Large intestine (tissue), 3 donors: ENCODE results near the gene OR4F15. TPM values are rescaled to one million over a fixed set of nuclear protein-coding genes. Genes with fewer than 3 reads are reported as not detected.
A peak's percentile ranks its signal among the peaks of the same experiment; 100 is the strongest.

Experiments used
- DNase-seq, 2 donors: peaks; one replicate each; pipeline versions ENCODE4 v3.0.0 to v3.0.0-alpha.2; 2013
- H3K27ac ChIP-seq: one replicate; pipeline ENCODE4 v1.5.1; 2013; ENCODE audit warnings: low read length
- H3K27me3 ChIP-seq: 2 replicates; pipeline ENCODE4 v1.6.1; 2013; ENCODE audit warnings: low read length; ENCODE audit not compliant: control insufficient read depth, insufficient read depth
- H3K36me3 ChIP-seq: 2 replicates; pipeline ENCODE4 v1.6.1; 2013; ENCODE audit warnings: low read length; ENCODE audit not compliant: control insufficient read depth, insufficient read depth
- H3K4me1 ChIP-seq: one replicate; pipeline ENCODE4 v1.6.1; 2013; ENCODE audit warnings: low read length; ENCODE audit not compliant: control insufficient read depth, insufficient read depth
- H3K4me3 ChIP-seq: one replicate; pipeline ENCODE4 v1.5.1; 2013; ENCODE audit warnings: low read length
- H3K9me3 ChIP-seq: one replicate; pipeline ENCODE4 v1.6.1; 2013; ENCODE audit warnings: mild to moderate bottlenecking, low read depth, low read length, moderate library complexity; ENCODE audit not compliant: control insufficient read depth
- WGBS: methylation state at CpG from one replicate; pipeline ENCODE4 v1.1.5; 2013; ENCODE audit warnings: low lambda C conversion rate; ENCODE audit not compliant: insufficient coverage; 5-methylcytosine and 5-hydroxymethylcytosine counted together
- polyA plus RNA-seq: library from polyadenylated mRNA; unstranded; fragments of 120-200 nt; gene quantifications from one replicate; pipeline ENCODE4 v1.2.1, GENCODE V29; 2013

OR4F15 gene
- polyA plus RNA-seq, 1 donor = not detected

DNA sequence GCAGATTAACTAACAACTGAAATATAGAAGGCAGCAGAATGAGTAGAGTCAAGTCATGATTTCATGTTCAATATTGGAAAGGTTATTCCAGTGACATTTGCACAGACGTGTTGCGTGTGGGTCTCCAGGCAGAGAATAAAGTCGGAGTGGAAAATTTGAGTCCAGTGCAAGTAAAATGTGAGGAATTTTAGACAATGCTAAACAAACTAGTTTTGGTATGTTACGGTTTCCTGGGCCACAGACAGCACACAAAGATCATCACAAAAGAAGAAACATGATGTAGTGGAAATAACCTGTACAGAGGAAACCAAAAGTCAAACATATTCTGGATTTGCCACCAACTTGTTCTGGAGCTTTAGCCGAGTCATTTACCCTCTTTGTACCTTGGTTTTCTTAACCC, 8.3 kb upstream of the OR4F15 start:
- Histone ChIP-seq H3K27ac (no peak overlapping the region), H3K27me3 (no peaks in the 10 kb centered on the region), H3K9me3 (no peaks in the 10 kb centered on the region), H3K4me1 (no peaks in the 10 kb centered on the region), H3K36me3 (no peaks in the 10 kb centered on the region), H3K4me3 (no peak overlapping the region)
- no peak for DNase-seq
- 80% methylated on average over 1 of the region's 5 CpGs for WGBS

DNA sequence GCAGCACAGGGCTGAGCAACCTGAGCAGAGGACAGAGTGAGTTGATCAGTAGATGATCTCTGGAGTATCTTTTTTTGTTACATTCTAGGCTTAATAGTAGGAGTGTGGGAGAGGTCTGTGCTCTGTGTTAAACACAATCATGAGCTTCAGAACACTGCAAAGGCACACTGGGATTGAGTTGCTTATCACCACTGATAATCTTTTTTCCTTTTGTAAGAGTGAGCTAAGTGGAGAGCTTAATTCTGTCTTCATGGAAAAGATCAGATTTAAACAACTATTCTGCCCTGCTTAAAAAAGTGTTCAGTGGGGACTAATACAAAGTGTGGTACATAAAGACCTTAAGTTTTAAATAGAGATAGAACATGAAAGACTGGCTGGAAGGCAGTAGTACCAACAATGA, 7.6 kb upstream of the OR4F15 start:
- H3K36me3 ChIP-seq = no peaks in the 10 kb centered on the region
- no peaks in the 10 kb centered on the region for H3K27me3 ChIP-seq
- H3K4me3 ChIP-seq = no peak overlapping the region
- DNase-seq = no peak
- no peaks in the 10 kb centered on the region for H3K9me3 ChIP-seq
- no peak overlapping the region for H3K27ac ChIP-seq
- H3K4me1 ChIP-seq = no peaks in the 10 kb centered on the region

DNA sequence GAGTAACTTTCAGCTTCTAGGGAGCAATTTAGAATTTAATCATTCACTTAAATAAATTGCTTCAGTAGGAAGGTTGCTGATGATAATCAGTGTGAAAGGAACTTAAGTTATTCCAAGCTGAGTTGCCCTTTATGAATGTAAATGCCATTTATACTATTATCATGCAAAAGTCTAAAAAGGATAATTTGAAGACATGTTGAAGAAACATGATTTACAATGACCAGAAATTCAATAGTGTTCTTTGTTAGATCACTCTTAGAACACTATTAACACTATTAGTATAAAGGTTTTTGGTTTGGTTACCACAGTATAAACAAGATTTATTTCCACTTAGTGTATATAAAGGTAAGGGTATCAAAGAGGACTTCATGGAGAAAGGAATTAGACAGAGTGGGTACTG, 7.1 kb upstream of the OR4F15 start:
- H3K27ac ChIP-seq = no peak overlapping the region
- no peaks in the 10 kb centered on the region for H3K36me3 ChIP-seq
- H3K4me3 ChIP-seq = no peak overlapping the region
- H3K4me1 ChIP-seq = peaks cover 2% of the 10 kb centered on the region
- DNase-seq = no peak
- H3K9me3 ChIP-seq = no peaks in the 10 kb centered on the region
- H3K27me3 ChIP-seq = no peaks in the 10 kb centered on the region

DNA sequence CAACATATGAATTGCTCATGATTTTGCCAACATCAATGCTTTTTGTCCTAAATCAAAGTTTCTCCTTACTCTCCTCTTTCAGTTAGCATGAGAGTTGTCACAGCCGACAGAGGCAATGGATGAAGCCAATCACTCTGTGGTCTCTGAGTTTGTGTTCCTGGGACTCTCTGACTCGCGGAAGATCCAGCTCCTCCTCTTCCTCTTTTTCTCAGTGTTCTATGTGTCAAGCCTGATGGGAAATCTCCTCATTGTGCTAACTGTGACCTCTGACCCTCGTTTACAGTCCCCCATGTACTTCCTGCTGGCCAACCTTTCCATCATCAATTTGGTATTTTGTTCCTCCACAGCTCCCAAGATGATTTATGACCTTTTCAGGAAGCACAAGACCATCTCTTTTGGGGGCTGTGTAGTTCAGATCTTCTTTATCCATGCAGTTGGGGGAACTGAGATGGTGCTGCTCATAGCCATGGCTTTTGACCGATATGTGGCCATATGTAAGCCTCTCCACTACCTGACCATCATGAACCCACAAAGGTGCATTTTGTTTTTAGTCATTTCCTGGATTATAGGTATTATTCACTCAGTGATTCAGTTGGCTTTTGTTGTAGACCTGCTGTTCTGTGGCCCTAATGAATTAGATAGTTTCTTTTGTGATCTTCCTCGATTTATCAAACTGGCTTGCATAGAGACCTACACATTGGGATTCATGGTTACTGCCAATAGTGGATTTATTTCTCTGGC, 6.2 kb upstream of the OR4F15 start:
- no CpG with 5 or more reads among the region's 6 CpGs for WGBS

DNA sequence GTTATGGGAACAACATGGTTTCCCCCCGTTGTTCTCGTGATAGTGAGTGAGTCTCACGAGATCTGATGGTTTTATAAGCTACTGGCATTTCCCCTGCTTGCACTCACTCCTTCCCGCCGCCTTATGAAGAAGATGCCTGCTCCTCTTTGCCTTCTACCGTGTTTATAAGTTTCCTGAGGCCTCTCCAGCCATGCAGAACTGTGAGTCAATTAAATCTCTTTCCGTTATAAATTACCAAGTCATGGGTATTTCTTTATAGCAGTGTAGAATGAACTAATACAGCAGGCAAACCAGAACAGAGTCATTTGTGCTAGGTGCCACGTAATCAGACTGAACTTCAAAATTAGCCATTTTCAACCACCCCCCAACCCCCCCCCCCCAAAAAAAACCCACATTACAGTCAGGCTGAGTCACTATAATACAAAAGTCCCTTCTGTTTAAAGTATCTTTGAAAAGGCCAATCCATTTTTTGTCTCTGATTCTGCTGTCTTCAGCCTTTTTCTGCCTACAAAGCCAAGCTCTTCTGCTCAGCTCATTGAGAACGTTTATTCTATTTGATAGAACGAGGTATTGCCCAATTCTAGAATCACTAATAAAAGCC, 4.6 kb upstream of the OR4F15 start:
- DNase-seq = no peak
- no peaks in the 10 kb centered on the region for H3K36me3 ChIP-seq
- H3K27ac ChIP-seq = no peak overlapping the region
- H3K4me3 ChIP-seq = no peak overlapping the region
- peaks cover 4% of the 10 kb centered on the region for H3K4me1 ChIP-seq
- no peaks in the 10 kb centered on the region for H3K9me3 ChIP-seq
- WGBS = 93% methylated on average over 5 of the region's 10 CpGs
- no peaks in the 10 kb centered on the region for H3K27me3 ChIP-seq

More for the DNA sequence above, 6.2 kb upstream of the OR4F15 start:
- DNase-seq = no peak
- Histone ChIP-seq H3K27ac (no peak overlapping the region), H3K27me3 (no peaks in the 10 kb centered on the region), H3K4me3 (no peak overlapping the region), H3K4me1 (peaks cover 4% of the 10 kb centered on the region), H3K9me3 (no peaks in the 10 kb centered on the region), H3K36me3 (no peaks in the 10 kb centered on the region)

DNA sequence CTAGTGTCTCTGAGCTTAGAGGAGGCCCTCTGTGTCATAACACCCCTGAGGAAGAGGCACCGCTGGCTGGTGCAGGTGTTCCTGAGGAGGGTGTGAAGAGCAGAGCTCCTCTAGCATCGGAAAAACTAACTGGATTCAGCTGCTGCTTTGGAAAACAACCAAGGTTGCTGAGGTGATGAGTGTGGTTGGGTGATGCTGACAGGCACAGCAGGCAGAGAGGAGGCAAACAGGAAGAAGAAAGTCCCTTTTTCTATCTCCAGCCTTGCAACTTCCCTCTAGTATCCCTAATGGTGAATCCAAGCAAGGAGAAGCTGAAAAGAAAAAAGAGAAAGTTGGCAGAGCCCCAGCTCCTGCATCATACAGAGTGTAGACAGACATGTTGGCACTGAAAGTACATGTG, 3.8 kb upstream of the OR4F15 start:
- WGBS = no CpG with 5 or more reads among the region's 2 CpGs
- Histone ChIP-seq H3K27ac (no peak overlapping the region), H3K4me1 (peaks cover 4% of the 10 kb centered on the region), H3K27me3 (no peaks in the 10 kb centered on the region), H3K36me3 (no peaks in the 10 kb centered on the region), H3K4me3 (no peak overlapping the region), H3K9me3 (no peaks in the 10 kb centered on the region)
- no peak for DNase-seq

DNA sequence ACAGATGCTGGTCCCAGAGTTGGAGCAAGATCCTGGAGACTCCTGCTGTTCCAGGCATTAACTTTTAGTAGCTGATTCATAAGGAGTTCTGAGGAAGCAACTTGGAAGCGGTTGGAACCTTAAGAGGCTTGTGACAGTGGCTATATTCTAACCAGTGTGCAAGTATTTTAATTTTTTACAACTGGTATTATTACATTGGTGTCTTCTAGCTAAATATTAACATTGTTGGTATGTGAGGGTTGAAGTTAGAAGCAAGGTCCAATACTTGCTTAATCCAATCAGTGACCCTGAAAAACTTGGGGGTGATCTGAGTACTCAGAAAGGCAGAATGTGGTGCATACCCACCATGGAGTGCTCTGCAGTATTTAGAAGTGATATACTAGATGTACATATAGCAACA, 1.5 kb upstream of the OR4F15 start:
- no peaks in the 10 kb centered on the region for H3K36me3 ChIP-seq
- peaks cover 4% of the 10 kb centered on the region for H3K4me1 ChIP-seq
- H3K9me3 ChIP-seq = no peaks in the 10 kb centered on the region
- no peak overlapping the region for H3K27ac ChIP-seq
- H3K4me3 ChIP-seq = no peak overlapping the region
- peak in 1 of 2 donors; percentile 66 for DNase-seq
- WGBS = 40% methylated on average over 1 of the region's 1 CpG
- no peaks in the 10 kb centered on the region for H3K27me3 ChIP-seq

DNA sequence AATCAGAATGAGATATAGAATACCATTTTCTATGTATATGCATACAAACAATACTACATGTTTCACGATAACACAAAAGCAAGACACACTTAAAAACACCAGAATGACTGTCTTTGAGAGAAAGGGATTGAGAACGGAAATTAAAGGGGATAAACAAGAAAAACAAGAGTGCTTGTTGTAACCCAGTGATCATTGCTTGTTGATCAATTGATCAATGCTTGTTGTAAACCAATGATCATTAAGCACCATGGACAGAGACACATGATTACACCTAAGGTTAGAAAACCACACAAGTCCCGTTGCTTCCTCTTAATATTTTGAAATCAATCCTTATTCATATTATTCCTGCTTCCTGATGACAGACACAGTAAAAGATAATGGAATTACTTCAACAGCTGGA, 1.1 kb upstream of the OR4F15 start:
- WGBS = 64% methylated on average over 2 of the region's 3 CpGs
- Histone ChIP-seq H3K27me3 (no peaks in the 10 kb centered on the region), H3K4me3 (no peak overlapping the region), H3K27ac (no peak overlapping the region), H3K4me1 (peaks cover 4% of the 10 kb centered on the region), H3K36me3 (no peaks in the 10 kb centered on the region), H3K9me3 (no peaks in the 10 kb centered on the region)
- DNase-seq = no peak

DNA sequence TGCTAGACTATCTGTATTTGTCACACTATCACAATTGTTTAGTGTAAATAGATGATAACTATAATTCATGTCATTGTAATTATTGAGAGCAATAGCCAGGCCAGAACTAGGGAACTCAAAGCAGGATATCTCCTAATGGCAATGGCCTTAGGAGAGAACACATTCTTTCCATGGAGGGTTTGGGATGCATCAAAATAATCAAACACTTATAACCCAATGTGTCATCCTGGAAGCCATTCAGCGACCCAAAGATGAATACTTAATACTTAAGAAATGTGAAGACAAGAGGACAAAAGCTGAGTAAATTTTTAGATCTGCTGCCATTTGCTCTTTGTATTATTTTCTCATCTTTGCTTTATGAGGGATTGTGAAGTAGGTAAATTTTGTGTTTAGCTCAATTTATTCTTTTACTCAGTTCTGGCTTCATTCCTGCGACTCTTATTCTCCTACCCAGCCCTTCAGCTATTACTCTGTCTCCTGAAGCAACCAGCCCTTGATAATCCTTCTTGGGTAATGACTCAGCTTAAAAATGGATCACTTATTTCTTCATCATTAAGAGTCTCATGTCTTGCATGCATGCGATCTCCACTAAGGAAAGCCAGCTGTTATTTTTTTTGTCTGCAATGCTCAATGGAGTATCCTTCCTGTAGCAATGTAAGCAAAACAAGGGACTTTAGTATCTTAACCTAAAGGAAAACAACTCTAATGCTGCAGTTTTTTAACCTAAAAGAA, 2.0 kb downstream of the OR4F15 start:
- no peak for DNase-seq
- no peak overlapping the region for H3K4me3 ChIP-seq
- no peaks in the 10 kb centered on the region for H3K36me3 ChIP-seq
- H3K27me3 ChIP-seq = no peaks in the 10 kb centered on the region
- 100% methylated on average over 1 of the region's 3 CpGs for WGBS
- H3K4me1 ChIP-seq = peaks cover 4% of the 10 kb centered on the region
- no peak overlapping the region for H3K27ac ChIP-seq
- no peaks in the 10 kb centered on the region for H3K9me3 ChIP-seq

DNA sequence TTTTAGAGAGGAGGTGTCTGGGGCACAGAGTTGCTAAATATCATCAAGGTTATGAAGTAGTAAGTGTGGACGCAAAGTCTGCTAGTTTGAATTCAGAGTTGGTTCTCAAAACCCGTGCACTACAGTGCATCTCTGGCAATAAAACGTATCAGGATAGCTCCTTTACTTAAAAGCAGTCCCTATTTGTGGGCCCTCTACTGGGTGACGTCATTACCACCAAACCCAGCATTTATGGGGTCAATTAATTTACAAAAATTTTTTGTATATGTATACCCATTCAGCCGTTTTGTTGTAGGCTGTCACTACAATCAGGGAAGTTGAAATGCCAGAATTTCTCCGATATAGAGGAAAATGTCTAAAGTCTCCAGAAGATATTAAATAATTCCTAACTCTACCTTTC, 8.8 kb downstream of the OR4F15 start:
- H3K27me3 ChIP-seq = no peaks in the 10 kb centered on the region
- 53% methylated on average over 2 of the region's 6 CpGs for WGBS
- DNase-seq = no peak
- no peak overlapping the region for H3K27ac ChIP-seq
- no peak overlapping the region for H3K4me3 ChIP-seq
- no peaks in the 10 kb centered on the region for H3K4me1 ChIP-seq
- H3K36me3 ChIP-seq = no peaks in the 10 kb centered on the region
- H3K9me3 ChIP-seq = no peaks in the 10 kb centered on the region
